CD14-positive monocyte (primary cell): Measurements from ENCODE around the gene KSR1. TPM values are rescaled to one million over a fixed set of nuclear protein-coding genes. Genes with fewer than 3 reads are reported as not detected.

Source experiments
- DNase-seq, 3 donors: peaks; one replicate each; pipeline ENCODE4 v3.0.0-alpha.2; 2011 to 2022
- H2AFZ ChIP-seq: 2 replicates; pipeline ENCODE4 v1.6.0; 2012; ENCODE audit warnings: mild to moderate bottlenecking, low read depth, low read length, inconsistent platforms; ENCODE audit not compliant: insufficient read depth, poor library complexity, severe bottlenecking
- H3K27ac ChIP-seq, 2 donors: 1 replicate in 1 of 2; 2 replicates in 1 of 2; pipeline ENCODE4 v1.5.1; 2012 to 2013; ENCODE audit warnings: low read length in 2 of 2, control low read depth in 1 of 2, inconsistent platforms in 1 of 2, low read depth in 1 of 2, mild to moderate bottlenecking in 1 of 2
- H3K27me3 ChIP-seq, 2 donors: one replicate each; pipeline versions ENCODE4 v1.6.0 to v1.6.1; 2011 to 2013; ENCODE audit warnings: low read length in 2 of 2; ENCODE audit not compliant: control insufficient read depth in 2 of 2, insufficient read depth in 2 of 2
- H3K36me3 ChIP-seq, 2 donors: replicated peaks in 1 of 2; 1 replicate in 1 of 2; 2 replicates in 1 of 2; pipeline versions ENCODE4 v1.5.1 to v1.6.1; 2012 to 2013; ENCODE audit warnings: low read length in 2 of 2, control low read depth in 1 of 2, inconsistent platforms in 1 of 2, mild to moderate bottlenecking in 1 of 2; ENCODE audit not compliant: insufficient read depth in 2 of 2, control insufficient read depth in 1 of 2
- H3K4me1 ChIP-seq, 2 donors: 1 replicate in 1 of 2; 2 replicates in 1 of 2; pipeline versions ENCODE4 v1.5.1 to v1.6.1; 2012 to 2013; ENCODE audit warnings: low read length in 2 of 2, control low read depth in 1 of 2, inconsistent platforms in 1 of 2, mild to moderate bottlenecking in 1 of 2, moderate library complexity in 1 of 2; ENCODE audit not compliant: insufficient read depth in 2 of 2, control insufficient read depth in 1 of 2
- H3K4me2 ChIP-seq: replicated peaks from 2 replicates; pipeline ENCODE3; 2012; ENCODE audit warnings: low read length, moderate library complexity, mild to moderate bottlenecking; ENCODE audit not compliant: poor library complexity, severe bottlenecking; ENCODE audit errors: extremely low read depth
- H3K4me3 ChIP-seq, 3 experiments: fragments of 200-600 bp in 1 of 3; sonication (generic) in 1 of 3; replicated peaks in 1 of 3; 1 replicate in 2 of 3; 2 replicates in 1 of 3; pipeline ENCODE4 v1.5.1; 2011 to 2013; ENCODE audit warnings: low read length in 3 of 3, mild to moderate bottlenecking in 3 of 3, control low read depth in 2 of 3, low read depth in 2 of 3, inconsistent platforms in 1 of 3, moderate library complexity in 1 of 3
- H3K79me2 ChIP-seq: 2 replicates; pipeline ENCODE4 v1.6.0; 2012; ENCODE audit warnings: mild to moderate bottlenecking, control low read depth, inconsistent platforms, low read length, moderate library complexity; ENCODE audit not compliant: insufficient read depth
- H3K9ac ChIP-seq: 2 replicates; pipeline ENCODE4 v1.6.0; 2017; ENCODE audit warnings: low read length, mild to moderate bottlenecking; ENCODE audit not compliant: insufficient read depth, poor library complexity, severe bottlenecking
- H3K9me3 ChIP-seq, 2 donors: replicated peaks in 1 of 2; 1 replicate in 1 of 2; 2 replicates in 1 of 2; pipeline versions ENCODE4 v1.5.1 to v1.6.1; 2012 to 2013; ENCODE audit warnings: low read length in 2 of 2, control low read depth in 1 of 2; ENCODE audit not compliant: control insufficient read depth in 1 of 2, insufficient read depth in 1 of 2
- H4K20me1 ChIP-seq: 2 replicates; pipeline ENCODE4 v1.6.0; 2012; ENCODE audit warnings: mild to moderate bottlenecking, low read length, control low read depth, moderate library complexity; ENCODE audit not compliant: insufficient read depth
- H3K27ac Mint-ChIP-seq, 7 donors: one replicate each; pipeline ENCODE4 v1.8.0; 2020; ENCODE audit warnings: mild to moderate bottlenecking in 7 of 7, mixed read lengths in 7 of 7, moderate library complexity in 6 of 7, inconsistent platforms in 2 of 7
- H3K27me3 Mint-ChIP-seq, 3 donors: one replicate each; pipeline ENCODE4 v1.8.0; 2021 to 2022; ENCODE audit warnings: low read depth in 3 of 3, mild to moderate bottlenecking in 3 of 3, mixed read lengths in 3 of 3, moderate library complexity in 3 of 3, inconsistent platforms in 1 of 3
- H3K36me3 Mint-ChIP-seq, 2 donors: one replicate each; pipeline ENCODE4 v1.8.0; 2020; ENCODE audit warnings: mixed read lengths in 2 of 2, inconsistent platforms in 1 of 2, mild to moderate bottlenecking in 1 of 2
- H3K4me1 Mint-ChIP-seq: one replicate; pipeline ENCODE4 v1.8.0; 2020; ENCODE audit warnings: mild to moderate bottlenecking, mixed read lengths
- H3K4me3 Mint-ChIP-seq, 2 donors: one replicate each; pipeline ENCODE4 v1.8.0; 2020; ENCODE audit warnings: mild to moderate bottlenecking in 2 of 2, mixed read lengths in 2 of 2, moderate library complexity in 1 of 2
- H3K9me3 Mint-ChIP-seq, 7 donors: one replicate each; pipeline ENCODE4 v1.8.0; 2020 to 2022; ENCODE audit warnings: mixed read lengths in 7 of 7, mild to moderate bottlenecking in 6 of 7, moderate library complexity in 6 of 7, inconsistent platforms in 2 of 7
- CTCF ChIP-seq: fragments of 200-600 bp; IDR thresholded peaks from one replicate; pipeline ENCODE4 v1.8.0; 2022; ENCODE audit warnings: antibody characterized with exemption, mild to moderate bottlenecking
- WGBS: methylation state at CpG from one replicate; pipeline ENCODE4 v1.1.5; 2013; ENCODE audit warnings: missing lambda C conversion rate; ENCODE audit not compliant: insufficient coverage; 5-methylcytosine and 5-hydroxymethylcytosine counted together
- intact Hi-C, 2 donors: fragments of 100-400 bp; cut with micrococcal nuclease; formaldehyde crosslinking; loops; one replicate each; pipeline versions ENCODE4 v1.15.0 to v1.15.1; 2023
- polyA plus RNA-seq, 3 donors: library from polyadenylated mRNA; depleted of rRNA in 1 of 3; unstranded in 2 of 3; stranded (reverse) in 1 of 3; fragments of 300-500 nt in 2 of 3; fragments of >200 nt in 1 of 3; fragmentation: Illumina TruSeq in 2 of 3; gene quantifications; 1 replicate in 2 of 3; 2 replicates in 1 of 3; pipeline ENCODE4 v1.2.3, GENCODE V29; 2012 to 2021

Gene KSR1
- polyA plus RNA-seq, 3 donors: 1.2 to 111 (median 4.2) TPM

GRCh38 chr17:27669850-27670249 lies 213.6 kb downstream of the KSR1 start:
- Mint-ChIP-seq H3K27ac (no peak overlapping the region), H3K27me3 (no peaks in the 10 kb centered on the region), H3K36me3 (no peaks in the 10 kb centered on the region), H3K9me3 (peaks cover 0 to 2% (median 0%) of the 10 kb centered on the region in 7 donors), H3K4me3 (no peak overlapping the region), H3K4me1 (no peaks in the 10 kb centered on the region)
- Histone ChIP-seq H3K4me3 (no peak overlapping the region), H3K79me2 (no peaks in the 10 kb centered on the region), H2AFZ (no peak overlapping the region), H3K27ac (no peak overlapping the region), H3K9ac (no peak overlapping the region), H3K4me2 (no peak overlapping the region), H3K36me3 (no peaks in the 10 kb centered on the region), H3K4me1 (no peaks in the 10 kb centered on the region), H4K20me1 (no peaks in the 10 kb centered on the region), H3K27me3 (no peaks in the 10 kb centered on the region), H3K9me3 (no peaks in the 10 kb centered on the region)
- 94% methylated on average over 4 of the region's 5 CpGs for WGBS
- no peak for TF ChIP-seq CTCF
- no peak for DNase-seq
- intact Hi-C loops: loop anchor here in 1 of 2 donors (10.0 kb wide), 1 partner anchor 205 kb away; no protein-coding TSS in a partner anchor

DNA sequence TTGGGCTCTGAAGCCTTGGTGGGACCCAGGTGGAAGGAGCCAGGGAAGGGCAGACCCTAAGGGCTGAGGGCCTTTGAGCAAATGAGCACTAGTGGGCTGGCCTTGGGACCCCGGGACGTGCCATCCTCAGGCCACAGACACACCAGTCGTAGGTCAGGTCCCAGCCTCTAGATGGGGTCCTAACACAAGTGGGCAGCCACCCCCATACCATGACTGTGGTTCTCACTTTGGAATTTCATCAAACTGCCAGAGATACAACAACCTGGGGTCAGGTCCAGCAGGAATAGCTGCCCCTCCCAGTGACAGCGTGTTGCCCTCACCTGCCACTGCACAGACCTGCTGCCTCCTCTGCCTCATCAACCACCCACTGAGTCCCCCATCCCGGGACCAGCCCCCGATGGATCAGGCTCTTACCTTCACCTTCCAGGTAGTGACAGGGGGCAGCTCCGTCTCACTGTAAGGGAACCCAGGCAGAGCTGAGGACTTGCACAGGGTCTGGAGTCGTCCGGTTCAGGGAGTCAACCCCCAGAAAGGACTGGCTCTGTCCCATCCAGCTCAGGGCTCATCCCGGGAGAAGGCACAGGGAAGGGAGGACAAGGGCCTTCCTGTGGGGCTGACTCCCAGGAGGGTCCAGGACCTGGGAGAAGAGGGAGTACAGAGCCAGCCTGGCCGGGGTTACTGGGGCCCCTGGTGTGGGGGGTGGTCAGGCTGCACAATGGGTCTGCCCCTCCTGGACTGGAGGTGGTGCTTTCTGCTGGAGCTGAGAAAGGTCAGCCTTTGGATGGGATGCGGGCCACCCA lies 214.7 kb downstream of the KSR1 start:
- no peaks in the 10 kb centered on the region for H3K4me1 Mint-ChIP-seq
- intact Hi-C loops: no loop called here
- WGBS: 95% methylated on average over 12 of the region's 12 CpGs
- H3K9me3 ChIP-seq: no peaks in the 10 kb centered on the region
- H3K36me3 Mint-ChIP-seq: no peaks in the 10 kb centered on the region
- no peaks in the 10 kb centered on the region for H4K20me1 ChIP-seq
- H3K4me2 ChIP-seq: no peak overlapping the region
- no peak overlapping the region for H2AFZ ChIP-seq
- H3K27me3 ChIP-seq: no peaks in the 10 kb centered on the region
- H3K36me3 ChIP-seq: no peaks in the 10 kb centered on the region
- no peak overlapping the region for H3K4me3 ChIP-seq
- no peak overlapping the region for H3K4me3 Mint-ChIP-seq
- H3K79me2 ChIP-seq: no peaks in the 10 kb centered on the region
- no peaks in the 10 kb centered on the region for H3K4me1 ChIP-seq
- H3K27ac Mint-ChIP-seq: no peak overlapping the region
- H3K27ac ChIP-seq: no peak overlapping the region
- H3K9ac ChIP-seq: no peak overlapping the region
- DNase-seq: no peak
- H3K27me3 Mint-ChIP-seq: peaks cover 0 to 2% (median 0%) of the 10 kb centered on the region in 3 donors
- TF ChIP-seq CTCF: no peak
- H3K9me3 Mint-ChIP-seq: peaks cover 0 to 4% (median 0%) of the 10 kb centered on the region in 7 donors
